ENCODE measurements around the gene RSU1. TPM values are rescaled to one million over a fixed set of nuclear protein-coding genes. Genes with fewer than 3 reads are reported as not detected.
"Not testable (repeated sequence)": the region's sequence is repeated elsewhere in the genome, so short reads cannot be mapped to it uniquely, and the experiment has no call there.

Gene RSU1
- total RNA-seq, 1 experiment from 2014 or later, result 23.3 TPM

DNA sequence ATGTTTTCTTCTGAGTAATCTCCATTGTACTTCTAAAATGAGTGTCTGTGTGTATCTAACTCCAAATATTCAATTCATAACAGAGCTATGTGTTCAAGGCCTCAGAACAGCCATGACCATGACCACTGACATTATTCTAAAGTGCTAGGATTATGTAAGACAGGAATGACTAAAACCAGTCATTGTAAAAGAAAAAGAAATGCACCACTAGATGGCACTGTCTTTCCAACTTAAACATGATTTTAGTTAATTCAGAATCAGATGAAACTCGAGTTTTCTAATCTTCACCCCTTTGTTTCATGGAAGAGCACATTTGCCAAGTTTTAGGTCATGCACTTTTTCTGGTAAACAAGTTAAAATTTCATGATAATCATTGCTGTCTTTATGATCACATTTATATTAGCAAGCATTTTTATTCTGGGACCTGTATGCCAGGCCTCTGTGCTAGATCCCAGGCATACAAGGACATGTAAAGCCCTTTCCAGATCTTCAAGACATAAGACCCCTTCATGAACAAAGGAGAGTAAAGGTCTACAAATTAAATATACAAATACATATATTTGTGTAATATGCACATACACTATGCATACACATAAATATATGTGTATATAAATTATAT lies 26.1 kb upstream of the RSU1 start:
- Histone ChIP-seq H3K36me3 (no peaks in the 10 kb centered on the region), H3K4me1 (peaks cover 5% of the 10 kb centered on the region; the same call in 1 of the 2 replicates), H3K9me3 (replicated peaks) (no peaks in the 10 kb centered on the region), H3K27ac (no peak overlapping the region), H3K27me3 (no peaks in the 10 kb centered on the region), H3K4me3 (no peak overlapping the region)
- DNase-seq, result peak in 1 of 2 experiments; percentile 86

DNA sequence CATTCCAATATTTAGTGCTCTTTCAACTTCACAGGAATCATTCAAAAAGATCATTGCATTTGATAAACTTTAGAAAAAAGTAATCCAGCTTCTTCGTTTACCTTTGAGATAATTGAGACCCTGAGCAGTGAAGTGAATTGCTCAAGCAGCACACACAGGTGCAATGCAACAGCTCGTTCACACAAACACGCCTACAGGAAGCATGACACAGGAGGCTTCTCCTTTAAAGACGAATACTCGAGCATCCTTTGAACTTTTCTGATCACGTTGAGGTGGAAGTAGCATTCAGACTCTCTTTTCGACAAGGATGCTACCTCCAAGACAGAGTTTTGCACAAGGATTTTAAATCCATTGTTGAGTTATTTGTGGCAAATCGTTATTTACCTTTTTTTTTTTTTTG lies 18.0 kb upstream of the RSU1 start:
- no peaks in the 10 kb centered on the region; the same call in 1 of the 2 replicates for H3K4me1 ChIP-seq
- no peaks in the 10 kb centered on the region for H3K36me3 ChIP-seq
- H3K27ac ChIP-seq, result no peak overlapping the region
- DNase-seq, result no peak
- H3K9me3 ChIP-seq (replicated peaks), result no peaks in the 10 kb centered on the region
- no peak overlapping the region for H3K4me3 ChIP-seq
- no peaks in the 10 kb centered on the region for H3K27me3 ChIP-seq

- no peaks in the 10 kb centered on the region for H3K9me3 ChIP-seq (replicated peaks)
- DNase-seq, result peak; percentile 56 to 68
Measured at GRCh38 chr10:16832351-16833080, 15.3 kb upstream of the RSU1 start.

GRCh38 chr10:16828701-16829175 lies 11.5 kb upstream of the RSU1 start:
- no peaks in the 10 kb centered on the region for H3K36me3 ChIP-seq
- no peak for DNase-seq
- H3K4me1 ChIP-seq, result no peaks in the 10 kb centered on the region; the same call in 1 of the 2 replicates
- no peak overlapping the region for H3K27ac ChIP-seq
- H3K9me3 ChIP-seq (replicated peaks), result no peaks in the 10 kb centered on the region
- H3K4me3 ChIP-seq, result no peak overlapping the region
- no peaks in the 10 kb centered on the region for H3K27me3 ChIP-seq

More at GRCh38 chr10:16832351-16833080, 15.3 kb upstream of the RSU1 start:
- Histone ChIP-seq H3K4me1 (no peaks in the 10 kb centered on the region; the same call in 1 of the 2 replicates), H3K36me3 (no peaks in the 10 kb centered on the region), H3K27me3 (no peaks in the 10 kb centered on the region), H3K4me3 (peak overlapping the region; percentile 39), H3K27ac (peak overlapping the region; percentile 47)

- Histone ChIP-seq H3K9me3 (replicated peaks) (no peaks in the 10 kb centered on the region), H3K27ac (no peak overlapping the region)
Measured at GRCh38 chr10:16828114-16828568, 10.9 kb upstream of the RSU1 start.

DNA sequence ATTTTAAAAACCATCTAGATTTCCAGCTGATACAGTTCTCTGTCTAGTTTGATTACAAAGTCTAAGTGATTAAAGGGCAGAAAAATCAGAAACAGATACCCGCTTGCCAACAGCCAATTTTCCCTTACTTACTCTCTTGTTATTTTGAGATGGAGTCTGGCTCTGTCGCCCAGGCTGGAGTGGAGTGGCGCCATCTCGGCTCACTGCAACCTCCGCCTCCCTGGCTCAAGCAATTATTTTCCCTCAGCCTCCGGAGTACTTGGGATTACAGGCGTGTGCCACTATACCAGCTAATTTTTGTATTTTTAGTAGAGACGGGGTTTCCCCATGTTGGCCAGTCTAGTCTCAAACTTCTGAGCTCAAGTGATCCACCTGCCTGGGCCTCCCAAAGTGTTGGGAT lies 10.2 kb upstream of the RSU1 start:
- not testable (repeated sequence) for H3K27me3 ChIP-seq; H3K36me3 ChIP-seq; H3K4me1 ChIP-seq; H3K4me3 ChIP-seq; H3K27ac ChIP-seq; H3K9me3 ChIP-seq (replicated peaks); DNase-seq

More at GRCh38 chr10:16828114-16828568, 10.9 kb upstream of the RSU1 start:
- no peaks in the 10 kb centered on the region for H3K27me3 ChIP-seq
- no peaks in the 10 kb centered on the region; the same call in 1 of the 2 replicates for H3K4me1 ChIP-seq
- no peaks in the 10 kb centered on the region for H3K36me3 ChIP-seq
- no peak overlapping the region for H3K4me3 ChIP-seq
- peak; percentile 57 to 89 for DNase-seq

DNA sequence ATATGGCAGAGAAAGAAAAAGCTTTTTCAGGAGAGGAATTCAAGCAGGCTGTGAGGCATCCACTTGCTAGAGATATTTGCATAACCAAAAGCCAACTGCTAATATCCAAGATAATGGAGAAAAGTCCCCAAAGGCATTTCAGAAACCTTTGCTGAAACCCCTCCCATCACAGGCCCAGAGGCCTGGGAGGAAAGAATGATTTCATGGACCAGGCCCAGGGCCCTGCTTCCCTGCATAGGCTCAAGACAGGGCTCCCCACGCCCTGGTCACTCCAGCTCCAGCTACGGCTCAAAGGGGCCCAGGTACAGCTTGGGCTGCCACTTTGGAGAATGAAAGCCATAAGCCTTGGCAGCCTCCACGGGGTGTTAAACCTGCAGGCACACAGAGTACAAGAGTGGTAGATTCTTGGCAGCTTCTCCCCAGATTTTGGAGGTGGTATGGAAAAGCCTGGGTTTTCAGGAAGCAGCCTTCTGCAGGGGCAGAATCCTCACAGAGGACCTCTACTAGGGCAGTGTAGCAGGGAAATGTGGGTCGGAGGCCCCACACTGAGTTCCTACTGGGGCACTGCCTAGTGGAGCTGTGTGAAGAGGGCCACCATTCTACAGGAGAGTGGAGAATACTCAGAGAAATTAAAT lies 5.6 kb upstream of the RSU1 start:
- Histone ChIP-seq H3K4me1 (no peaks in the 10 kb centered on the region; the same call in 1 of the 2 replicates), H3K9me3 (replicated peaks) (no peaks in the 10 kb centered on the region), H3K36me3 (no peaks in the 10 kb centered on the region), H3K27me3 (no peaks in the 10 kb centered on the region), H3K4me3 (no peak overlapping the region), H3K27ac (no peak overlapping the region)
- DNase-seq, result no peak

DNA sequence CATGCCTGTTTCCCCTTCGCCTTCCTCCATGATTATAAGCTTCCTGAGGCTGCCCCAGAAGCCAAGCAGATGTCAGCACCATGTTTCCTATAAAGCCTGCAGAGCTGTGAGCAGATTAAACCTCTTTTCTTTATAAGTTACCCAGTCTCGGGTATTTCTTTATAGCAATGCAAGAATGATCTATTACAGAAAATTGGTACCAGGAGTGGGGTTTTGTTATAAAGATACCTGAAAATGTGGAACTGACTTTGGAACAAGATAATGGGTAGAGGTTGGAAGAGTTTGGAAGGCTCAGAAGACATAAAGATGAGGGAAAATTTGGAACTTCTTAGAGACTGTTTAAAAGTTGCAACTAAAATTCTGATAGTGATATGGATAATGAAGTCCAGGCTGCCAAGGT lies 4.8 kb upstream of the RSU1 start:
- Histone ChIP-seq H3K4me1 (no peaks in the 10 kb centered on the region; the same call in 1 of the 2 replicates), H3K9me3 (replicated peaks) (no peaks in the 10 kb centered on the region), H3K4me3 (no peak overlapping the region), H3K27me3 (no peaks in the 10 kb centered on the region), H3K27ac (no peak overlapping the region), H3K36me3 (no peaks in the 10 kb centered on the region)
- DNase-seq, result no peak

- H3K27ac ChIP-seq, result no peak overlapping the region
- no peaks in the 10 kb centered on the region for H3K36me3 ChIP-seq
- no peak for DNase-seq
- no peaks in the 10 kb centered on the region for H3K9me3 ChIP-seq (replicated peaks)
- H3K27me3 ChIP-seq, result no peaks in the 10 kb centered on the region
- no peak overlapping the region for H3K4me3 ChIP-seq
- H3K4me1 ChIP-seq, result no peaks in the 10 kb centered on the region; the same call in 1 of the 2 replicates
Measured at GRCh38 chr10:16820421-16820820, 3.2 kb upstream of the RSU1 start.

DNA sequence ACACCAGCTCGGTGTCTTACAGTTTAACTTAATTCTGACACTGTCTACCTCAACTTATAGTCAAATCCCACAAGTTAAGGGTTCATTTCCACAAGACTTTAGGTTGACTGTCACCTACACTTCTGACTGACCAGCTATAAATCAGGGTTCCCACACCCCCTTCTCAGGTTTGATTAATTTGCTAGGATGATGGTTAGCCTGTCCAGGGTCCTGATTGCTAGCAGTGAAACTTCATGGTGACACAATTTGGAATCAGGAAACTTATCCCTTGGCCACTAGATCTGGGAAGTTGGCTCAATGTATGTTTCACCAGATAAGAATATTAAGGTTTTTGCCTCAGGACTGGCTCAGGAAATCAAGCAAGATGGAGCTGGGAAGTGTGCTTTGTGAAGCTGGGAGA lies 2.8 kb upstream of the RSU1 start:
- H3K9me3 ChIP-seq (replicated peaks), result no peaks in the 10 kb centered on the region
- no peaks in the 10 kb centered on the region; the same call in 1 of the 2 replicates for H3K4me1 ChIP-seq
- no peak overlapping the region for H3K27ac ChIP-seq
- DNase-seq, result no peak
- H3K36me3 ChIP-seq, result no peaks in the 10 kb centered on the region
- no peaks in the 10 kb centered on the region for H3K27me3 ChIP-seq
- no peak overlapping the region for H3K4me3 ChIP-seq

- no peak overlapping the region for H3K27ac ChIP-seq
Measured at GRCh38 chr10:16819436-16819835, 2.2 kb upstream of the RSU1 start.

DNA sequence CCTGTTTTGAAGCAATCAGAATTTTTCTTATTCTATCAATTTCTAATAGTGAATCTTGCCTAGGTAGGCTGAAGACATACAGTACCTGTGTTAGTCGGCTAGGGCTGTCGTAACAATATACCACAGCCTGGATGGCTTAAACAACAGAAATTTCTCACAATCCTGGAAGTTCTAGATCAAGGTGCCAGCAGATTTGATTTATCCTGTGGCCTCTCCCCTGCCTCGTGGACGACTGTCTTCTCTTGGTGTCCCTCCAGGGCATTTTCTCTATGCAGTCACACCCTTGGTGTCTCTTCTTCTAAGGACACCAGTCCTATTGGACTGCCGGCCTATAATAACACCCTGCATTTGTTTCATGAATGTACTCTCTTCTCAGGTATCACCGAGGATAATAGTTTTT lies 1.8 kb upstream of the RSU1 start:
- no peak for DNase-seq
- no peak overlapping the region for H3K27ac ChIP-seq
- no peaks in the 10 kb centered on the region for H3K36me3 ChIP-seq
- H3K4me1 ChIP-seq, result no peaks in the 10 kb centered on the region
- no peaks in the 10 kb centered on the region for H3K27me3 ChIP-seq
- H3K9me3 ChIP-seq (replicated peaks), result no peaks in the 10 kb centered on the region
- no peak overlapping the region for H3K4me3 ChIP-seq

More at GRCh38 chr10:16819436-16819835, 2.2 kb upstream of the RSU1 start:
- no peaks in the 10 kb centered on the region for H3K36me3 ChIP-seq
- no peaks in the 10 kb centered on the region for H3K4me1 ChIP-seq
- no peaks in the 10 kb centered on the region for H3K9me3 ChIP-seq (replicated peaks)
- no peak overlapping the region for H3K4me3 ChIP-seq
- no peak for DNase-seq
- no peaks in the 10 kb centered on the region for H3K27me3 ChIP-seq

- Histone ChIP-seq H3K9me3 (replicated peaks) (no peaks in the 10 kb centered on the region), H3K4me3 (peak overlapping the region; percentile 60), H3K36me3 (no peaks in the 10 kb centered on the region), H3K4me1 (no peaks in the 10 kb centered on the region), H3K27ac (peak overlapping the region; percentile 19; the same call in 1 of the 2 replicates), H3K27me3 (no peaks in the 10 kb centered on the region)
- no peak for DNase-seq
Measured at GRCh38 chr10:16816830-16817124, 447 bp downstream of the RSU1 start.

DNA sequence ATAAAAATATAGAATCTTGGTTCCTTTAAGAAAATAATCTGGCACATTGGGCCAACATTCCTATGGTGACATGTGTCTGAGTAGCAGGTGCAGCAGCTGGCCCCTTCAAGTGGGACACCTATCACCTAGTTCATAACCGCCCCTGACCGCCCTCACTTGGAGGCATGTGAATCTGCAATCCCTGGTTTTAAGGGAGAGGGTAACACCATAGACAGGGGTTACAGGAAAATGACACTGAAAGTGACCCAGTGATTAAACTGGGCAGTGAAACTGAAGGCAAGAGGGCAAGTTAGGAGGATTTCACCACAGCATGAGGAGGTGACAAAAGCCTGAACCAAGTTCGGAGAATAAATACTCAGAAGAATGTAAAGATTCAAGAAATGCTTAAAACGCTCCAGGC lies 1.1 kb downstream of the RSU1 start:
- peak overlapping the region; percentile 60; the same call in 1 of the 2 replicates for H3K4me3 ChIP-seq
- H3K9me3 ChIP-seq (replicated peaks), result no peaks in the 10 kb centered on the region
- no peaks in the 10 kb centered on the region for H3K4me1 ChIP-seq
- no peaks in the 10 kb centered on the region for H3K36me3 ChIP-seq
- no peak for DNase-seq
- no peaks in the 10 kb centered on the region for H3K27me3 ChIP-seq
- no peak overlapping the region for H3K27ac ChIP-seq

DNA sequence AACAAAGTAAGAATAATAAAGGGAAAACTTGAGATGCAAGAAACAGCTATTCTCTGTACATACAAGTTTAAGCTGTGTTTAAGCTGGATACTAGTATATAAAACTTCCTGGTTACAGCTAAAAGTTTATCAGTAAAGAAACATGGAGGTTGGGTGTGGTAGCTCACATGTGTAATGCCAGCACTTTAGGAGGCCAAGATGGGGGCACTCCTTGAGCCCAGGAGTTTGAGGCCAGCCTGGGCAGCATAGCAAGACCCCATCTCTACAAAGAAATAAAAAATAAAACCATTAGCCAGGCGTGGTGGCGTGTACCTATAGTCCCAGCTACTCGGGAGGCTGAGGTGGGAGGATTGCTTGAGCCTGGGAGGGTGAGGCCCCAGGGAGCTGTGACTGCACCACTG lies 3.2 kb downstream of the RSU1 start:
- H3K4me3 ChIP-seq, result no peak overlapping the region
- no peaks in the 10 kb centered on the region for H3K27me3 ChIP-seq
- H3K4me1 ChIP-seq, result no peaks in the 10 kb centered on the region
- no peaks in the 10 kb centered on the region for H3K9me3 ChIP-seq (replicated peaks)
- no peak overlapping the region for H3K27ac ChIP-seq
- DNase-seq, result no peak
- no peaks in the 10 kb centered on the region for H3K36me3 ChIP-seq

Data from SJCRH30 (cell line).